NCI-H2029 treated with DMSO at 0.1 percent for 48 hours (cell line): ENCODE data around the gene RPL28.

Experiments used
- DNase-seq: peaks from one replicate; lab custom pipeline; 2025; lab: John Stamatoyannopoulos, UW

RPL28 gene

GRCh38 chr19:55353803-55354697 lies 31.7 kb upstream of the RPL28 start:
- DNase-seq, result peak; percentile 23

DNA sequence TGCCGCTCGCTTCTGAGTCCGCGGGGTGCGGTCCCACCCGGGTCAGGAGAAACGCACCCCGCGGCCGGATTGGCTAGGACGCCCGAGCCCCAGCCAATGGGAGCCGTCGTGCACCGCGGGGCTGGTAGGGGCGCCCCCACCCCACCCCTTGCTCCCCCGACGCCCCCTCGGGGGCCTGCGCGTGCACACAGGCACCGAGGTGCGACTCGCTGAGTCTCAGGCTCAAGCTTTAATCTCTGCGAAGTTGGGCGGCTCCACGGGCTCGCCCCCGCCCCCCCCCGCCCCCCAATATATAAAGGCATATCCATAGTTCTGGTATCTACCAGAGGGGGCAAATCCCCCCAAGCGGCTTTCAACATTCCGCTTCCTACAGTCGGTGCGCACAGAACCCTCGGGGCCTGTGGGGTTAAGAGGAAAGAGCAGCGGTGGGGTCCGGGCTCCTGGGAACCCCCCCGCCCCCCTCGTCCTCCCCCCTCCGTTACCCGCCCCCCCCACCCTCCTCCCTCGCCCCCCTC lies 31.0 kb upstream of the RPL28 start, which contains the start of gene COX6B2:
Gene COX6B2 (minus strand): TSS at position 22 of the 515 bp plus-strand sequence. CDS start 198 bp downstream, outside the sequence.
- no peak for DNase-seq

DNA sequence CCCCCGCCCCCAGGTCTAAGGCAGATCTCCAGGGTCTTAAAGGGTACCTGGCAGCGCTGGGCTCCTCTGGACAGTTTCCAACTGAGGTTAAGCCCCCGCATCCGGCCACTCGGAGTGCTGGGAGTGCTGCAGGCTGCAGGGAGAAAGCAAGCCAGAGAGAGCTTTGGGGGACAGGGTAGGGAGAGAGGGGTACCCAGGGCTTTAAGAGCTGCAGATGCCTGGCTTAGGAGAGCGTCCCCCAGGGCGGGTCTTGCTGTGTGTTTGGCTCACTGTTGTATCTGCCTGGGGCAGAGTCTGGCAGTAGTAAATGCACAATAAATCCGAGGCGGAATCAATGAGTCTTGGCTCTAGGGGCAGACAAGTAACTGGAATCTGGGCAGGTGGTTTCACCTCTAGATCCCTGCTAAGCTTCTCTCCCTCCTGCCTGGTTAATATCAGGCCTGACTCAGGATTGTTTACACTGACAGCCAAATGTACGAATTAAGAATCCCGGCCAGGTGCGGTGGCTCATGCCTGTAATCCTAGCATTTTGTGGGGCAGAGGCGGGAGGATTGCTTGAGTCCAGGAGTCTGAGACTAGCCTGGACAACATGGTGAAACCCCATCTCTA lies 30.4 kb upstream of the RPL28 start:
- no peak for DNase-seq

DNA sequence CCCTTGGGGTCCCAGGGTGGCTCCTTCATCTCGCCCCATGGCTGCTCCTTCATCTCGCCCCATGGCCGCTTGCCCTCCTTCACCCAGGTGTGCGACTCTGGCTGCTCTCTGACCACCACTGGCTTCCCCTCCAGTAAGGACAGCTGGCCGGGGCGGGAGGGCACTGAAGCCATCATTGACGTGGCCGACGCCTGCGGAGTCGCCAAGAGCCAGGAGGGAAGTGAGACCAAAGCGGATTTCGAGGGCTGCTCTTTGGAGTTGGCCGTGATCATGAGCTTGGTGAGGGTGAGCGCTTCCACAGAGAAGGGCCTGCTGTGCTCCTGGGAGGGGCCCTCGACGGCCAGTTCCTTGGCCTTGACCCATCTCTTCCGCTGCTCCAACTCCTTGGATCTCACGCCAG lies 27.2 kb upstream of the RPL28 start:
- no peak for DNase-seq

DNA sequence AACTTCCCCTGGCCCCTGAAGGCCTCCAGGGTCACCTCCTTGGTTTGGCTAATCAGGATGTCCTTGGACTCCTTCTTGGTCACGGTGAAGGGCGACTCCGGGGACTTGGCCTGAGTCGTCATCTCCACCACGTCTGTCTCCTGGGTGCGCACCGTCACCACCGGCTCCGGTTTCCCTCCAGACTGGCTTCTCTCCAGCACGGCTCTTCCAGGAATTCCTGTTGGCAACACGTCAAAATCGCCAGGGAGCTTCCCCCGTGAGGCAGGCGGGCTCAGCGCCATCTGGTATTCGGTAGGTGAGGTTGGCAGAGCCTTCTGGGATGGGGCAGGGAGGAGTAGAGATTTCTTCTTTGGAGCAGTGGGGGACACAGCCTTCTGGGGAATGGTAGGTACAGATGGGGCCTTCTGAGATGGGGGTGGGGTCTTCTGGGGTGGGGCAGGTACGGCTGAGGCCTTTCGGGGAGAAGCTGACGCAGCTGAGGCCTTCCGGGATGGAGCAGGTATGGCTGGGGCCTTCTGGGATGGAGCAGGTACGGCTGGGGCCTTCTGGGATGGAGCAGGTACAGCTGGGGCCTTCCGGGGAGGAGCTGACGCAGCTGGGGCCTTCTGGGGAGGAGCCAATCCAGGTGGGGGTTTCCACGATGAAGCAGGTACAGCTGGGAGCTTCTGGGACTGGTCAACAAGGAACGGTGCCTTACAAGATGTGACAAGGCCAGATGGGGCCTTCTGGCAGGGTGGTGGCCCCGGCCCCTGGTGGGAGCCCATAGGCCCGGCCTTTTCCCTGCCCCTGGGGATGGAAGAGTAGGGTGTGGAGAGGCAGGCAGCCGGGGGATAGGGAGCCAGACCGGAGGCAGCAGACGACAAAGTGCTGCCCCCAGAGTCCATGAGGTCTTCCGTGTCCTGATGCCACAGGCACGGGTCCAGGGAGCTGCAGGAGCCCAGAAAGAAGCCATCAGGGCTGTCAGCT lies 26.5 kb upstream of the RPL28 start:
- DNase-seq, result peak; percentile 88

GRCh38 chr19:55360902-55361301 lies 24.8 kb upstream of the RPL28 start:
- DNase-seq, result no peak

GRCh38 chr19:55362174-55362989 lies 23.4 kb upstream of the RPL28 start:
- no peak for DNase-seq

DNA sequence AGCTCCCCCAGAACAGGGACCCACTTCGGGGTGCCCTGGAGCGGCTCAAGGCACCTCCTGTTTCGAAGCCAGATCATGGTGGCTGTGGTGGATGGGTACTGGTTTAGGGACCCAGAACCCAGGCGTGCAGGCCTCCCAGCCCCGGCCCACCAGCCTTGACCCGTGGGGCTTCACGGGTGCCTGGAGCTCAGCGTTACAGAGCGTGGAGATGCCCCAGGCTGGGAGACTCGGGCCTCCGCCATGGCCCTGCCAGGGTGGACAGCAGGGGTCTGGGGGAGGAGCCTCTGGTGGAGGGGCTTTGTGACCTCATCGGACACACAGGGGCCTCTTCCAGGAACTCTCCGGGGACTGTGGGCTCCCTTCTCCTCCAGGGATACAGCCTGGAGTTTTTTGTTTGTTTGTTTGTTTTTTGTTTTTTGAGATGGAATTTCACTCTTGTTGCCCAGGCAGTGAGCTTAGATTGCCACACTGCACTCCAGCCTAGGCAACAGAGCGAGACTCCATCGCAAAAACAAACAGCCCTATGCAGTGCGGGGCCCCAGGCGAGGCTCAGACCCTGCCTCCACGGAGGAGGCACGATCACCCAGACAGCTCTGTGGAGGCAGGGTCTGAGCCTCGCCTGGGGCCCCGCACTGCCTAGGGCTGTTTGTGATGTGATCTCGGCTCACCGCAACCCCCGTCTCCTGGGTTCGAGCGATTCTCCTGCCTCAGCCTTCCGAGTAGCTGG lies 22.6 kb upstream of the RPL28 start, which contains the start of gene GARIN5B:
Gene GARIN5B (minus strand): TSS at position 271 of the 727 bp plus-strand sequence. CDS start 194 bp downstream, at position 77.
- no peak for DNase-seq

GRCh38 chr19:55365245-55365644 lies 20.5 kb upstream of the RPL28 start:
- no peak for DNase-seq

DNA sequence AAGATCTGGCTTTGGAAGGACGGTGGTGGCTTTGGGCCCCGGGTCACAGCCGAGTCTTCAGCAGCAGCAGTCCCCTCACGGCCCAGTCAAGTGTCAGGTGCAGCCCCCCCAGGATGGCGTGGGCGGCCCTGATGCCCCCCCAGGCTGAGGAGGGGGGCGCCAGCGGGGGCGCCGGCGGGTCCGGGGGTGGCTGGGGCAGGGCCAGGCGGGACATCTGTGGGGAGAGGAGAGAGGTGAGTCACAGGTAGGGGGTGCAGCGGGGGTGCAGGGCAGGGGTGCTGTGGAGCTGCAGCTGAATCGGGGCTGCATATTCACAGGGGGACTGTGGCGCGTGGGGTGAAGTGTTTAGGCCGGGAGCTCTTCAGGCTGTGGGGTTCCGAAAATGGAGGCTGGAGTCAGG lies 19.8 kb upstream of the RPL28 start:
- DNase-seq, result no peak

- no peak for DNase-seq
Observed at GRCh38 chr19:55366790-55367189, 18.9 kb upstream of the RPL28 start.

DNA sequence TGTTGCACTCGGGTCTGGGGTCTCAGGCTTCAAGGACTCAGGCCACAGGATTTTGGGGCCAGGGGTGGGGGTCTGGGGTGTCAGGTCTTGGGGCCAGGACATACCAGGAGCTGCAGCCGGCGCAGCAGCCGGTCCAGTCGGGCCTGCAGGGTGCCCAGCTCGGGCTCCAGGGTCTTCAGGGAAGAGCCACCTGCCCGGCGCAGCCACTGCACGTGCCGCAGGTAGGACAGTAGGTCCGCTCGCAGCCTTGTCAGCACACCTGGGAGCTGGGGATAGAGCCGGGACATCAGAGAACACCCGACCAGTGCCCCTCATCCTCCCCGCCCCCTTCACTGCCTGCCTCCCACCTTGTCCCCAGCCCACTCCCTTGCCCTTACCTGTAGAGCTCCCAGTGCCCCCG lies 17.6 kb upstream of the RPL28 start:
- no peak for DNase-seq

GRCh38 chr19:55368701-55369563 lies 16.8 kb upstream of the RPL28 start:
- no peak for DNase-seq

GRCh38 chr19:55369653-55370304 lies 16.0 kb upstream of the RPL28 start:
- no peak for DNase-seq

- no peak for DNase-seq
Observed at GRCh38 chr19:55370305-55370988, 15.3 kb upstream of the RPL28 start, which contains the start of gene IL11. TSS of gene IL11 (minus strand) at chr19:55370463. CDS start at chr19:55370310, 153 bp downstream.

GRCh38 chr19:55372316-55373081 lies 13.2 kb upstream of the RPL28 start:
- DNase-seq, result no peak

GRCh38 chr19:55373306-55373992 lies 12.3 kb upstream of the RPL28 start:
- no peak for DNase-seq
